HL-60/S4 treated with retinoic acid at 250 ng/mL for 4 days and 3 days (cell line): ENCODE data around the gene REXO1.
"Not testable (repeated sequence)": the region's sequence is repeated elsewhere in the genome, so short reads cannot be mapped to it uniquely, and the experiment has no call there.

Experiments
- in situ Hi-C: fragments of 300-500 bp; cut with MboI; formaldehyde crosslinking; loops from 2 replicates; pipeline ENCODE4 v1.7.0; 2022; ENCODE audit warnings: low sequenced_read_pairs

Gene REXO1

GRCh38 chr19:1814391-1814790, 33.9 kb downstream of the REXO1 start:
- in situ Hi-C loops = no loop called here

GRCh38 chr19:1813192-1814182, 34.8 kb downstream of the REXO1 start:
- in situ Hi-C loops = no loop called here

GRCh38 chr19:1812426-1813191, 35.7 kb downstream of the REXO1 start:
- in situ Hi-C loops = no loop called here

- in situ Hi-C loops = no loop called here
Observed at GRCh38 chr19:1811942-1812425, 36.3 kb downstream of the REXO1 start, which contains the start of gene ATP8B3. Gene ATP8B3, minus strand, starts transcription at chr19:1812276. Its CDS starts 540 bp downstream, at chr19:1811736.

GRCh38 chr19:1811472-1811894, 36.8 kb downstream of the REXO1 start:
- in situ Hi-C loops = no loop called here

GRCh38 chr19:1810439-1811160, 37.7 kb downstream of the REXO1 start:
- in situ Hi-C loops = no loop called here

- in situ Hi-C loops = no loop called here
Observed at GRCh38 chr19:1809678-1810077, 38.6 kb downstream of the REXO1 start.

GRCh38 chr19:1808395-1808731, 39.9 kb downstream of the REXO1 start:
- in situ Hi-C loops = no loop called here

- in situ Hi-C loops = no loop called here
Observed at GRCh38 chr19:1807695-1808394, 40.4 kb downstream of the REXO1 start.

GRCh38 chr19:1807030-1807694, 41.1 kb downstream of the REXO1 start:
- in situ Hi-C loops = no loop called here

- in situ Hi-C loops = no loop called here
Observed at GRCh38 chr19:1806184-1807029, 41.9 kb downstream of the REXO1 start.

GRCh38 chr19:1805401-1806183, 42.7 kb downstream of the REXO1 start:
- in situ Hi-C loops = no loop called here

GRCh38 chr19:1804858-1805257, 43.4 kb downstream of the REXO1 start:
- in situ Hi-C loops = no loop called here

- in situ Hi-C loops = no loop called here
Observed at GRCh38 chr19:1799695-1800342, 48.5 kb downstream of the REXO1 start.

- in situ Hi-C loops = not testable (repeated sequence)
Observed at GRCh38 chr19:1797313-1797712, 51.0 kb downstream of the REXO1 start.

- in situ Hi-C loops = no loop called here
Observed at GRCh38 chr19:1796395-1797142, 51.7 kb downstream of the REXO1 start.
